Endothelial cell of umbilical vein (primary cell): ENCODE results near the gene INPP5A. TPM values are rescaled to one million over a fixed set of nuclear protein-coding genes. Genes with fewer than 3 reads are reported as not detected.

Experiments
- BruUV-seq: library from RNA; stranded (reverse); fragments of 400-500 nt; replicated peaks from 2 replicates; lab custom pipeline; 2021; lab: Mats Ljungman, UMichigan
- CTCF ChIA-PET: fragments of 300-600, 350-600 bp; sonication (Branson Sonifier 250); formaldehyde crosslinking; loops from one replicate; lab custom pipeline; 2021; ENCODE audit warnings: antibody characterized with exemption, inconsistent platforms; lab: Charles Lee
- POLR2A ChIA-PET: fragments of 300-600, 350-600 bp; sonication (Branson Sonifier 250); formaldehyde crosslinking; loops from one replicate; lab custom pipeline; 2021; ENCODE audit warnings: antibody characterized with exemption, inconsistent platforms; lab: Charles Lee
- DNase-seq: peaks from one replicate; pipeline ENCODE4 v3.0.0-alpha.2; 2011; ENCODE audit warnings: low read depth, low spot score
- FAIRE-seq: peaks from 2 replicates; lab custom pipeline; 2011; peaks lifted over from hg19 to GRCh38; lab: Jason Lieb, UNC
- H2AFZ ChIP-seq: 2 replicates; pipeline ENCODE4 v1.6.0; 2012; ENCODE audit warnings: low read depth, low read length, control low read depth, inconsistent platforms
- H3K27ac ChIP-seq: 2 replicates; pipeline ENCODE4 v1.5.1; 2011; ENCODE audit warnings: low read depth, mild to moderate bottlenecking, control low read depth, low read length, moderate library complexity; ENCODE audit not compliant: insufficient read depth
- H3K27me3 ChIP-seq, 2 experiments: 2 replicates each; pipeline versions ENCODE4 v1.6.0 to v1.6.1; 2011; ENCODE audit warnings: low read length in 2 of 2, mixed read lengths in 1 of 2; ENCODE audit not compliant: control insufficient read depth in 2 of 2, insufficient read depth in 2 of 2
- H3K36me3 ChIP-seq, 2 experiments: 2 replicates in 1 of 2; 3 replicates in 1 of 2; pipeline ENCODE4 v1.5.1; 2011; ENCODE audit warnings: low read length in 2 of 2, mild to moderate bottlenecking in 1 of 2, moderate library complexity in 1 of 2; ENCODE audit not compliant: control insufficient read depth in 2 of 2, insufficient read depth in 2 of 2; ENCODE audit errors: extremely low read depth in 1 of 2
- H3K4me1 ChIP-seq: 3 replicates; pipeline ENCODE4 v1.5.1; 2011; ENCODE audit warnings: mild to moderate bottlenecking, low read length; ENCODE audit not compliant: control insufficient read depth, insufficient read depth; ENCODE audit errors: extremely low read depth
- H3K4me2 ChIP-seq: 2 replicates; pipeline ENCODE4 v1.6.1; 2011; ENCODE audit warnings: low read length, control low read depth, mixed read lengths; ENCODE audit not compliant: insufficient read depth
- H3K4me3 ChIP-seq, 3 experiments: fragments of 200-600 bp in 1 of 3; sonication (generic), shearing (Covaris generic) in 1 of 3; replicated peaks in 1 of 3; 2 replicates each; pipeline ENCODE4 v1.5.1; 2011 to 2016; ENCODE audit warnings: control low read depth in 3 of 3, low read length in 3 of 3, mild to moderate bottlenecking in 2 of 3, inconsistent platforms in 1 of 3, low read depth in 1 of 3, moderate library complexity in 1 of 3; ENCODE audit not compliant: insufficient read depth in 1 of 3
- H3K79me2 ChIP-seq: 2 replicates; pipeline ENCODE4 v1.6.0; 2012; ENCODE audit warnings: low read length, inconsistent platforms; ENCODE audit not compliant: control insufficient read depth, insufficient read depth
- H3K9ac ChIP-seq: replicated peaks from 2 replicates; pipeline ENCODE3; 2011; ENCODE audit warnings: low read length, control low read depth; ENCODE audit not compliant: insufficient read depth; ENCODE audit errors: extremely low read depth
- H3K9me1 ChIP-seq: replicated peaks from 3 replicates; pipeline ENCODE4 v1.6.0; 2011; ENCODE audit warnings: mild to moderate bottlenecking, low read length; ENCODE audit not compliant: control insufficient read depth, insufficient read depth; ENCODE audit errors: extremely low read depth
- H3K9me3 ChIP-seq: replicated peaks from 2 replicates; pipeline ENCODE4 v1.5.1; 2012; ENCODE audit warnings: low read length, inconsistent platforms; ENCODE audit not compliant: control insufficient read depth, insufficient read depth
- H4K20me1 ChIP-seq: replicated peaks from 2 replicates; pipeline ENCODE3; 2011; ENCODE audit warnings: mild to moderate bottlenecking, low read length; ENCODE audit not compliant: control insufficient read depth, insufficient read depth; ENCODE audit errors: extremely low read depth
- EZH2 ChIP-seq: IDR thresholded peaks from 2 replicates; pipeline ENCODE4 v1.6.1; 2012; ENCODE audit warnings: borderline replicate concordance, low read depth, mild to moderate bottlenecking, moderate library complexity, low read length, inconsistent platforms; ENCODE audit not compliant: severe bottlenecking
- FOS ChIP-seq: IDR thresholded peaks from 2 replicates; pipeline ENCODE4 v1.6.1; 2011; ENCODE audit warnings: mild to moderate bottlenecking, low read length, moderate library complexity, borderline replicate concordance; ENCODE audit not compliant: insufficient read depth
- GATA2 ChIP-seq: IDR thresholded peaks from 2 replicates; pipeline ENCODE4 v1.7.0; 2011; ENCODE audit warnings: low read depth, mild to moderate bottlenecking, moderate library complexity, mixed read lengths, low read length; ENCODE audit not compliant: insufficient read length, insufficient read depth
- JUN ChIP-seq: IDR thresholded peaks from 2 replicates; pipeline ENCODE4 v1.6.1; 2011; ENCODE audit warnings: borderline replicate concordance, low read depth; ENCODE audit not compliant: insufficient read length, insufficient read depth
- MYC ChIP-seq: IDR thresholded peaks from one replicate; pipeline ENCODE4 v1.6.1; 2011; ENCODE audit warnings: mild to moderate bottlenecking, low read depth, low read length
- POLR2A ChIP-seq: IDR thresholded peaks from 2 replicates; pipeline ENCODE4 v1.6.1; 2012; ENCODE audit warnings: low read depth, mild to moderate bottlenecking, control low read depth, low read length
- POLR2AphosphoS5 ChIP-seq: IDR thresholded peaks from 2 replicates; pipeline ENCODE4 v1.6.1; 2012; ENCODE audit warnings: low read depth, mild to moderate bottlenecking, control low read depth, low read length, moderate library complexity; ENCODE audit not compliant: insufficient read depth
- dilution Hi-C: fragments of 300-500 bp; cut with MboI; formaldehyde crosslinking; loops from one replicate; pipeline ENCODE4 v1.15.0; 2019; ENCODE audit warnings: low sequenced_read_pairs; ENCODE audit not compliant: extremely low pct_ligation_motif_present
- intact Hi-C: fragments of 100-400 bp; cut with micrococcal nuclease; formaldehyde crosslinking; loops from one replicate; pipeline ENCODE4 v1.10.0; 2022
- polyA plus RNA-seq, 4 experiments: library from polyadenylated mRNA; depleted of rRNA in 3 of 4; stranded (reverse) in 3 of 4; unstranded in 1 of 4; fragments of >200 nt; gene quantifications; 2 replicates each; pipeline versions ENCODE4 v1.2.1 to v1.2.3, GENCODE V29; 2011 to 2012; ENCODE audit warnings: missing spikeins in 1 of 4
- total RNA-seq: library from RNA; stranded (reverse); gene quantifications from 2 replicates; pipeline ENCODE4 v1.2.3, GENCODE V29; 2021
- TF ChIP-seq, protein P1 (sequence below), 2 donors: IDR thresholded peaks; 1 replicate in 1 of 2; 2 replicates in 1 of 2; pipeline ENCODE4 v1.5.1; 2011; ENCODE audit warnings: low read length in 2 of 2, mild to moderate bottlenecking in 2 of 2, moderate library complexity in 2 of 2, control low read depth in 1 of 2, inconsistent platforms in 1 of 2, low read depth in 1 of 2; ENCODE audit not compliant: insufficient read depth in 1 of 2; ENCODE audit errors: extremely low read depth in 1 of 2
- TF ChIP-seq, protein P2 (sequence below): IDR thresholded peaks from 2 replicates; pipeline ENCODE4 v1.6.1; 2011; ENCODE audit not compliant: insufficient read depth, insufficient read length

INPP5A gene
- total and polyA plus RNA-seq, 2 donors (not counting 3 experiments of a cell fraction or from before 2014, with no cell fraction given), result 22.9 to 33.2 TPM

DNA sequence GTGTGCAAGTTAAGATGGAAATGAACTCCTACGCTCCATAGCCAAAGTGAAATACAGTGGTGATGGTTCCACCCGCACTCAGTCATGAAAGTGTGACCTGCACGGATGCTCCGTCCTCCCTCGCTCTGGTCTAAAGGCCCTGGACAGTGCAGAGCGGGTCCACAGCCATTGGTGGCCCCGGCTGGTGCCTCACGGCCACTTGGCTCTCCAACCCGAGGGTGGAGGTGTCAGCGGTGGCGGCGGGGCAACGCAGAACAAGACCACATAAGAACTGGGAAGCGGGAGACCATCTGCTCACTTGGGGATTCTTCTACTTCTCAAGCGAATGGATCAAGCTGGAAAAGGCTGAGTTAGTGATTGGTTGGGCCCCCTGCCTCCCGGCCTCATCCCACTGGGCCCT lies 187.6 kb downstream of the INPP5A start:
- H3K9ac ChIP-seq, result no peak overlapping the region
- no peaks in the 10 kb centered on the region for H3K27me3 ChIP-seq
- no peak overlapping the region for H3K4me2 ChIP-seq
- no peak overlapping the region for H2AFZ ChIP-seq
- FAIRE-seq (no peak), DNase-seq (no peak)
- dilution Hi-C loops, result no loop called here
- H3K4me3 ChIP-seq, result no peak overlapping the region
- H3K27ac ChIP-seq, result no peak overlapping the region
- no peaks in the 10 kb centered on the region for H3K9me1 ChIP-seq
- BruUV-seq, result no TSS peak
- no peaks in the 10 kb centered on the region for H3K36me3 ChIP-seq
- H4K20me1 ChIP-seq, result no peaks in the 10 kb centered on the region
- H3K79me2 ChIP-seq, result no peaks in the 10 kb centered on the region
- H3K9me3 ChIP-seq, result no peaks in the 10 kb centered on the region
- TF ChIP-seq EZH2 (no peak), POLR2AphosphoS5 (no peak), GATA2 (no peak), JUN (no peak), FOS (no peak), MYC (no peak), POLR2A (no peak)
- TF ChIP-seq, protein P1, sequence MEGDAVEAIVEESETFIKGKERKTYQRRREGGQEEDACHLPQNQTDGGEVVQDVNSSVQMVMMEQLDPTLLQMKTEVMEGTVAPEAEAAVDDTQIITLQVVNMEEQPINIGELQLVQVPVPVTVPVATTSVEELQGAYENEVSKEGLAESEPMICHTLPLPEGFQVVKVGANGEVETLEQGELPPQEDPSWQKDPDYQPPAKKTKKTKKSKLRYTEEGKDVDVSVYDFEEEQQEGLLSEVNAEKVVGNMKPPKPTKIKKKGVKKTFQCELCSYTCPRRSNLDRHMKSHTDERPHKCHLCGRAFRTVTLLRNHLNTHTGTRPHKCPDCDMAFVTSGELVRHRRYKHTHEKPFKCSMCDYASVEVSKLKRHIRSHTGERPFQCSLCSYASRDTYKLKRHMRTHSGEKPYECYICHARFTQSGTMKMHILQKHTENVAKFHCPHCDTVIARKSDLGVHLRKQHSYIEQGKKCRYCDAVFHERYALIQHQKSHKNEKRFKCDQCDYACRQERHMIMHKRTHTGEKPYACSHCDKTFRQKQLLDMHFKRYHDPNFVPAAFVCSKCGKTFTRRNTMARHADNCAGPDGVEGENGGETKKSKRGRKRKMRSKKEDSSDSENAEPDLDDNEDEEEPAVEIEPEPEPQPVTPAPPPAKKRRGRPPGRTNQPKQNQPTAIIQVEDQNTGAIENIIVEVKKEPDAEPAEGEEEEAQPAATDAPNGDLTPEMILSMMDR (IDR thresholded peaks at IDR 0.05; ENCODE audit: extremely low read depth in 1 of 2, insufficient read depth in 1 of 2, low read depth in 1 of 2, low read length in 2 of 2), result no peak
- TF ChIP-seq, protein P2, sequence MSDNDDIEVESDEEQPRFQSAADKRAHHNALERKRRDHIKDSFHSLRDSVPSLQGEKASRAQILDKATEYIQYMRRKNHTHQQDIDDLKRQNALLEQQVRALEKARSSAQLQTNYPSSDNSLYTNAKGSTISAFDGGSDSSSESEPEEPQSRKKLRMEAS, result no peak
- CTCF ChIA-PET, result no interaction called here
- intact Hi-C loops, result no loop called here
- POLR2A ChIA-PET, result no interaction called here
- H3K4me1 ChIP-seq, result no peaks in the 10 kb centered on the region
